GM19099 (cell line): ENCODE data around the gene PSMB10.

Experiments used
- POLR2A ChIP-seq: IDR thresholded peaks from 3 replicates; pipeline ENCODE4 v1.6.1; 2011; ENCODE audit warnings: low read depth; ENCODE audit not compliant: insufficient read length; ENCODE audit errors: extremely low read depth

PSMB10 gene

DNA sequence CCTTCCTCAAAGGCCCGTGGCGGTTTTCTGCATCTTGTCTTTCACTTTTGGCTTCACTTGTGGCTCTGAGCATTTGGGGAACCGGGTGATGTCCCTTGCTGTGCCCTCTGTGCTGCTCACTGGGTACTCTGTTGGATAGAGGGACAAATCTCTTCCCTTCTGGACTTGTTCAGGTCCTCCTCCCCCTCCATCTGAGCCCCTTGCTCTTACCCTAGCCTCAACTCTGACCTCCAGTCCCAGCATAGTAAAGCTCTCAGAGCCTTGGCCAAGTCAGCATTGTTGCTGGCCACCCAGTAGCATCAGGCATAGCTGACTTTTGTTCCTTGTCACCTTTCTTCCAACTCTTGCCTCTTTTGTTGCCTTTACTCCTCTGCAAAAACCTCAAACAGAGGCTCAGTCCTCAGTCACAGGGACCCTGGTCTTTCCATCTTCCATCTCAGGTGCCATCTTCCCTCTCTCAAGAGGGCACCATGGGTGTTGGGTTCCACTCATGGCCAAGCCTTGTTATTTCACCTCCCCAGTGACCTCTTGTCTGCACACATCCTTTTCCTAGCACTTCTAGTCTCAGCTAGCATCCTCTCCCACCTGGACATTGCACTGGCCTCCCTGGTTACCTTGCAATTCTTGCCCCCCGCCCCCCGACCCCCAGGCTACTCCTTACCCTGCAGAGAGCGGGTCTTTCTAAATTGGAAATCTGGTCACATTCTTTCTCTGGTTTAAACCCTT, 393 bp upstream of the PSMB10 start:
- no peak for TF ChIP-seq POLR2A

DNA sequence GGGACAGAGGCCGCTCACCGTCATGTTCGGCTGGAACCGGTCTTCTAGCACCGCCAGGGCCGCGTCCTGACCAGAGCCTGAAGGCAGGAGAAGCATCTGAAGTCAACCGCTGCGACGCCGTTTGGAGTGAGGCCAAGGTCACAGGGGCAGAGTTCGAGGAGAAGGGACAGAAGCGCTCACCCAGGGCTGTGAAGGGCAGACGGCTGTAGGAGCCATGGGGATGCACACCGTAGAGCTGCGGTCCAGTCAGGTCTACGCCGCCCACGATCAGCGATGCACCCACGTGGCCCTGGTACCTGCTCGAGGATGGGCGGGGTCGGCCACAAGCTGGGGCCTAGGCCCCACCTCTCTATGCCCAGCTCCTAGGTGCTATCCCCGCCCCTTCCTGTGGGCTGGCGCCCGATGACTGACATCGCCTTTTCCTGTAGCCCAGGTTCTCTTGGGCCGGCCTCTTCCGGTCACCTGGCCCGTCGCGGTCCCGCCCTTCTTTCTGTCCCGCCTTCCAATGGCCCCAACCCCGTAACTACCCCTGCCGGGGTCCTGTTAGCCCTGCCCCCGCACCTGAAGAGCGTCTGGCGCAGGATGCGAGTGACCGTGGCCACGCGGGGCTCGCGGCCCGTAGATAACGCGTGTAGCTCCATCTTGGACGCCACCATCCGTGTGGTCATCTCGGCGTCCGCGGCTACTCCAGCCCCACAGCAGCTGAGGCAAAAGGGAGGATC, 1.1 kb downstream of the PSMB10 start:
- peak; percentile 82 for TF ChIP-seq POLR2A

GRCh38 chr16:67935101-67935401, 1.6 kb downstream of the PSMB10 start:
- TF ChIP-seq POLR2A, result no peak

- peak; percentile 26 for TF ChIP-seq POLR2A
Measured at GRCh38 chr16:67934306-67935100, 2.1 kb downstream of the PSMB10 start.

GRCh38 chr16:67933805-67934204, 2.8 kb downstream of the PSMB10 start:
- TF ChIP-seq POLR2A, result no peak

DNA sequence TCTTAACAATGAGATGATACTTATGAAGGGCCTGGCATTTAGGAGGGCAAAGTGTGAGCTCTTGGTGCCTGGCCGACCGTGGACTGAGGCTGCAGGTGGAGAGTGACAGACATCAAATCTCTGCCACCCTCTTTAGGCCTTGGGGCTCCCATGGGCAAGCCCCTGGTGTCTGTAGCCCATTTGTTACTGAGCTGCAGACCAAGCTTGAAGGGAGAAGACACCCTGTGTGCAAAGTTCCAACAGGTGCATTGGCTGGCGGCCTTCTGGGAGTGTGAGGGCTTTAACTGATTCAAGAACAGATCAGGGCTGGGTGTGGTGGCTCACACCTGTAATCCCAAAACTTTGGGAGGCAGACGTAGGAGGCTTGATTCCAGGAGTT, 4.2 kb downstream of the PSMB10 start:
- TF ChIP-seq POLR2A, result no peak

DNA sequence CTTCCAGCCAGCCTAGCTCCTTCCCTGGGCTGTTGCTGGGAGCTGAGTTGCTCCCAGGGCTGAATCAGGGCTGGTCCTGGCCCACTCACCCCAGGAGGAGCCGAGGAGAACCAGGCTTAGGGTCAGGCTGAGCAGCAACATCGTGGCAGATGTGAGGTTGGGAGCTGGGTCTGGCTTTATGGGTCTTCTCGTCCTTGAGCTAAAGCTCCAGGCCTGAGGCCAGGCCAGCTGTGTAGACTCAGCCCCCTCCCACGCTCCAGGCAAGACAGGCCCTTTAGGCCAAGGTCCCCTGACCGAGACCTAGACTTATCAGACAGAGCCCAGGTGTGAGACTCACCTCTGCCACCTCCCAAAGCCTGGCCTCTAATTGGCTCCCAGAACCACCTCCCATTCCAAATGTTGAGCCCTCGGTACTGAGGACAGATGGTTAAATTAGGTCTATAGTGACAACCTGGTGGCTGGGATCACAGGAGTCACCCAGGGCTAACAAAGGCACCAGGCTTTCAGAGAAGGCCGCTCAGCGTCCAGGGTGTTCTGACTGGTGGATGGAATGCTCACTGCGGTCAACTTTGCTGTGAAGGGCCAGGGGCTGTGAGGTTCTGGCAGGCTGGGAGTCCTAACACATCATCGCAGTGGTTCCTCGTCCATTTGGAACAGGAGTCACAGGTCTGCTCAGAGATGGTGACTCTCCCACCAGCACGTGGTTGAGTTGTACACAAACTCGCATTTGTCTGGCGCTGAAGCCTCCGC, 4.8 kb downstream of the PSMB10 start, which contains the start of gene CTRL:
CTRL (minus strand) TSS at position 151 of the 750 bp plus-strand sequence; CDS start at position 141, 10 bp downstream.
- no peak for TF ChIP-seq POLR2A

DNA sequence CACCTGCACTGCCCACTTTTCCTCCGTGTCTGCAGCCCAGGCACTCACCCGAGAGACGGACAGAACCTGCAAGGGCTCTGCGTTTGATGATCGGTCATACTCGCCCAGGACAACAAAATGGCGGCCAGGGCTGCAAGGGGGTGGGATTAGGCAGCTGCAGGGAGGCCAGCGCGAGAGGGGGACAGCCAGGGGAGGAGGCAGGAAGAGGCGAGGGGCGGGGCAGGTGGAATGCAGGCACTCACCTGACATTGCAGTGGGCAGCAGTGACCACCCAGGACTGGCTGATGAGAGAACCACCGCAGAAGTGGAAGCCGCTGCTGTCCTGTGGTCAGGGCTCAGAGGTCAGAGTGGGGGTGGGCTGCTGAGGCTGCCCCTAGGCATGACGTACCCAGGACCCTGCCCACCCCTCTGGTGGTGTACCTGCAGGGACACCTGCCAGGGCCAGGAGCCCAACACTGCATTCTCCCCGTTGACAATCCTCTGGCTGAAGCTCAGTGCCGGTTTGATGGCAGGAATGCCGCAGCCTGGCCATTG, 5.9 kb downstream of the PSMB10 start:
- TF ChIP-seq POLR2A, result no peak

DNA sequence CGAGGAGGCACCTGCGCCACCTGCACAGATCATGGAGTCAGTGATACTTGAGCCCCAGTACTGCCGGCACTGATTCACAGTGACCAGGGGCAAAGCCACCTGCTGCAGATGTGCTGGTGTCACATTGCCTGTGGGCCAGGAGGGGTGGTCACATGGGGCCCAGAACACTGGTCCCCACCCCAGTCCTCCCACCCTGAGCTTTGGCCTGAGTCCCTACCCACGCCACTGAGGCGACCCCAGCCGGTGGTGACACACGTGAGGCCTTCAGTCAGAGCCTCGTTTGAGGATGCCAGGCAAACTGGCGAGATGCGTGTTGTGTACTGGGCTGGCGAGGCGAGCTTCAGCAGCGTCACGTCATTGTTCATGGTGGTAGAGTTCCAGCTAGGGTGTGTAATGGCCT, 6.5 kb downstream of the PSMB10 start:
- peak; percentile 22 for TF ChIP-seq POLR2A

GRCh38 chr16:67928561-67929364, 7.9 kb downstream of the PSMB10 start:
- TF ChIP-seq POLR2A, result no peak

- TF ChIP-seq POLR2A, result no peak
Measured at GRCh38 chr16:67928147-67928546, 8.5 kb downstream of the PSMB10 start.

DNA sequence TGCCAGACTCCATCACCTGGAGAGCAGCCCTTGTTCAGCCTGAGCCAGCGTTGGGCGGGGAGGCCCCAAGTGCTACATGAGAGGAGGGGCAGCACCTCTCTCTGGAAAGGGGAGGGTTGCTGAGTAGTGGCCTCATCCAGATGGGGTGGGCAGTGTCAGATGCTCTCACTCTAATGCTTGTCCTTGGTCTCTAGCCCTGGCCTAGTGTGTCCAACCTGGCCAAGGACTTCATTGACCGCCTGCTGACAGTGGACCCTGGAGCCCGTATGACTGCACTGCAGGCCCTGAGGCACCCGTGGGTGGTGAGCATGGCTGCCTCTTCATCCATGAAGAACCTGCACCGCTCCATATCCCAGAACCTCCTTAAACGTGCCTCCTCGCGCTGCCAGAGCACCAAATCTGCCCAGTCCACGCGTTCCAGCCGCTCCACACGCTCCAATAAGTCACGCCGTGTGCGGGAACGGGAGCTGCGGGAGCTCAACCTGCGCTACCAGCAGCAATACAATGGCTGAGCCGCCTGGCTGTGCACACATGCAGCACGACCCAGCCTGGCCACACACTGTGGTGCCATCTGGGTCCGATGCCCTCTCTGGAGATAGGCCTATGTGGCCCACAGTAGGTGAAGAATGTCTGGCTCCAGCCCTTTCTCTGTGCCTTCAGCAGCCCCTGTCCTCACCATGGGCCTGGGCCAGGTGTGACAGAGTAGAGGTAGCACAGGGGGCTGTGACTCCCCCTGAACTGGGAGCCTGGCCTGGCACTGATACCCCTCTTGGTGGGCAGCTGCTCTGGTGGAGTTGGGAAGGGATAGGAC, 9.3 kb downstream of the PSMB10 start:
- TF ChIP-seq POLR2A, result peak; percentile 11

- TF ChIP-seq POLR2A, result peak; percentile 30
Measured at GRCh38 chr16:67926181-67926750, 10.4 kb downstream of the PSMB10 start.
